GM12891 (cell line): ENCODE data around the gene HLA-DPA1.
"Not testable (repeated sequence)": the region's sequence is repeated elsewhere in the genome, so short reads cannot be mapped to it uniquely, and the experiment has no call there.

Source experiments
- DNase-seq: peaks from one replicate; pipeline ENCODE4 v3.0.0; 2011; ENCODE audit warnings: low spot score; ENCODE audit not compliant: insufficient read length
- FAIRE-seq: peaks from 2 replicates; lab custom pipeline; 2011; peaks lifted over from hg19 to GRCh38; lab: Jason Lieb, UNC
- PAX5 ChIP-seq: IDR thresholded peaks from 2 replicates; pipeline ENCODE4 v1.6.1; 2011; ENCODE audit warnings: low read length, moderate library complexity, mild to moderate bottlenecking; ENCODE audit not compliant: insufficient read depth, severe bottlenecking
- POLR2A ChIP-seq: IDR thresholded peaks from 2 replicates; pipeline ENCODE4 v1.6.1; 2011; ENCODE audit warnings: low read depth, low read length, control low read depth
- POLR2AphosphoS5 ChIP-seq: IDR thresholded peaks from 2 replicates; pipeline ENCODE4 v1.6.1; 2011; ENCODE audit warnings: low read depth, low read length, control low read depth
- POU2F2 ChIP-seq: IDR thresholded peaks from 2 replicates; pipeline ENCODE4 v1.6.1; 2011; ENCODE audit warnings: low read depth, mild to moderate bottlenecking, control low read depth, low read length, moderate library complexity
- SPI1 ChIP-seq: IDR thresholded peaks from 2 replicates; pipeline ENCODE4 v1.6.1; 2011; ENCODE audit warnings: low read depth, low read length, control low read depth
- TAF1 ChIP-seq: IDR thresholded peaks from 2 replicates; pipeline ENCODE4 v1.6.1; 2011; ENCODE audit warnings: low read depth, low read length, control low read depth

The HLA-DPA1 gene

GRCh38 chr6:33065312-33065711, 8.1 kb downstream of the HLA-DPA1 start:
- TF ChIP-seq POU2F2 (no peak), TAF1 (no peak), POLR2AphosphoS5 (peak; percentile 62)
- DNase-seq (no peak), FAIRE-seq (peak; percentile 86)

GRCh38 chr6:33064723-33065122, 8.7 kb downstream of the HLA-DPA1 start:
- DNase-seq (no peak), FAIRE-seq (peak; percentile 54)
- TF ChIP-seq TAF1 (no peak), PAX5 (no peak), SPI1 (no peak), POLR2A (0 out of 2 replicates have a peak, but pooled peaks have one; percentile 7), POU2F2 (no peak)

GRCh38 chr6:33063435-33063834, 10.0 kb downstream of the HLA-DPA1 start:
- DNase-seq, result not testable (repeated sequence)
- FAIRE-seq, result peak; percentile 82
- 0 out of 2 replicates have a peak, but pooled peaks have one; percentile 30 for TF ChIP-seq POU2F2
- TF ChIP-seq POLR2A, result peak; percentile 83
- TF ChIP-seq POLR2AphosphoS5, result peak; percentile 77

GRCh38 chr6:33061987-33062386, 11.5 kb downstream of the HLA-DPA1 start:
- TF ChIP-seq SPI1, result peak; percentile 100
- TF ChIP-seq POU2F2, result no peak
- no peak for TF ChIP-seq POLR2A
- TF ChIP-seq POLR2AphosphoS5, result no peak
- no peak for TF ChIP-seq TAF1
- TF ChIP-seq PAX5, result no peak
- DNase-seq, result peak; percentile 24
- peak; percentile 86 for FAIRE-seq

DNA sequence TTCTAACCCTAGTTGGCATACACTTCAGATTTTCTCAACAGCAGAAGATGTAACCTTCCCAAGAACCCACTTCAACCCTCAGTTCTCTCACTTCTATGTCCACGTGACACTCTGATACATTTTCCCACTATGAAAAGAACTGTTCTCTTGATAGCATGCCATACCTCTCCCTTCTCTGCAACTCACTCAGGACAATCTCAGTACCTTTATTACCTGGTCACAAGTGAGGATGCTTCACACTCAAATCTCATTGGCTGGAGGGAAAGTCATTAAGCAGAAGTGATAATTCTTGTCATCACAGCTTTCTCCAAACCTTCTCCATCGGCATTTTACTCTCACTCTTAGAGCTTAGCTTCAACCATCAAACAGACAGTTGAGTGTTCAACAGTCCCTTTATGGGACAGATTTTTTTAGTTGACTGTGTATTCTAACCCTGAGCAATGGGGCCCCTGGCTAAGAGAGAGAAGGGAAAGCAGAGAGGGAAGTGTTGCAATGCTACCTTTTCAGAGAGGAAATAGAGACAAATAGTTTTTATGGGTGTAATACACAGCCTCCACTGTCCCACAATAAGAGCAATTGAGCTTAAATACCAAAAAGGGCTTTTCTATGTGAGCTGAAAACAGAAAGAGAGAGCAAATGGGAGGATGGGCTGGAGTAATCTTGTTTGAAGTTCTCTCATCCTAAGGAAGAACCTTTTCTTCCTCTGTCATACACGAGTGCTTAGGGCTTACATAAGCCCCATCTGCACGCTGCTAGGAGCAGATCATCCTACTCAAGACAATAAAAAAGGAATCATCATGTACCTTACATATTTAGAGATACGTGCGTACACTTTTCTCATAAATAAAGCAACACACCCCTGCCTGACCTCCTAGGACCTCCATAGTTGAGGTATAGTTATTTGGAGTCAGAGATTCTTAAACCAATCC, 16.0 kb downstream of the HLA-DPA1 start:
- DNase-seq (no peak), FAIRE-seq (peak; percentile 89)
- TF ChIP-seq SPI1 (peak; percentile 72), POLR2AphosphoS5 (peak; percentile 58; the same call in 1 of the 2 replicates), TAF1 (peak; percentile 51; the same call in 1 of the 2 replicates), POU2F2 (0 out of 2 replicates have a peak, but pooled peaks have one; percentile 43), POLR2A (peak; percentile 43; the same call in 1 of the 2 replicates), PAX5 (no peak)

DNA sequence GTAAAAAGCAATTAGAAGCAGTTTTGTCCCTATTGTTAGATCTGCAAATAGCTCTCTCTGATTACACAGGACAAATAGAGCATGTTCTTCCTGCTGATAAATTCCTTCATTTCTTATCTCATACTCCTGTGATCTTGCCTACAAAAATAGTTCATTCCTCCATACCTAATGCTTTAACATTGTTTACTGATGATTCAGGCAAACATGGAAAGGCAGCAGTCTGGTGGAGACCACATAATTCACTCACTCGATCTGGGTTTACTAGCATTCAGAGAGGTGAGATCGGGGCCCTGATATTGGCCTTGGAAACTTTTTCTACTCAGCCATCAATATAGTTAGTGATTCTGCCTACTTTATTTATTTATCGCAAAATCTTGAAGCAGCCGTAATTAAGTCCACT, 20.2 kb downstream of the HLA-DPA1 start:
- TF ChIP-seq POU2F2 (no peak), PAX5 (no peak), TAF1 (no peak), POLR2AphosphoS5 (no peak), SPI1 (no peak)
- FAIRE-seq, result no peak
- no peak for DNase-seq

- DNase-seq (no peak), FAIRE-seq (no peak)
- TF ChIP-seq SPI1 (no peak), TAF1 (no peak), PAX5 (no peak)
Measured at GRCh38 chr6:33052627-33053026, 20.8 kb downstream of the HLA-DPA1 start.

- FAIRE-seq (no peak), DNase-seq (no peak)
- TF ChIP-seq SPI1 (no peak), PAX5 (no peak), TAF1 (no peak), POU2F2 (no peak), POLR2A (no peak), POLR2AphosphoS5 (no peak)
Measured at GRCh38 chr6:33050014-33050810, 23.2 kb downstream of the HLA-DPA1 start.

DNA sequence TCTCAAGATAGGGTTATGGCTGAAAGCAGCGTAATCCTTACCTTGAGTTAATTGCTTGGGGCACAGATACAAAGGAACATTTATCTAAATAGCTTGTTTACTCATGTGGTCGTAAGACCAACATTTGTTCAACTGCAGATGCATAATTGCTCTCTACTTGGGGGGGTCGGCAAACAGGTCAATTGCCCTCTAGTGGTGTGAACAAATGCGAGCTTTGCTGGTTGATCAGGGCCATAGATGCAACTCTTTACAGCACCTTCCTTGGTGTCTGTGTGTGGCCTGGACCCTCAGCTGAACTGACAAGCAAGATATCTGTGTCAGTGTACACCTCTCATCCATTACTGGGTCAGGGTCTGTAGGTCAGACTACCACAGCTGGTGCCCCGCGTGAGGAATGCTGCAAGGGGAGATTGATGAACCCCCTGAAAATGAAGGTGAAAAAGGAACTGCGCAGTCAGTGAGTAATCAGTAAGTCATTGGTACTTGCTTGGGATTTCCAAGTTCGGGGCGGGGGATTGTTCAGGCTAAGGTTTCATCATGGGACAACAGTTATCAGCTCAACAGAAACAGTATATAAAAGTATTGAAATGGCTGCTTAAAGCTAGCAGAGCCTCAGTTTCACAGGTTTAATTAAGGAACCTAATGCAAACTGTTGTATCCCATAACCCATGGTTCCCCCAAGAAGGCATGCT, 24.0 kb downstream of the HLA-DPA1 start:
- FAIRE-seq (peak; percentile 91), DNase-seq (no peak)
- TF ChIP-seq TAF1 (no peak), POU2F2 (no peak), POLR2A (no peak)

GRCh38 chr6:33040157-33040556, 33.3 kb downstream of the HLA-DPA1 start:
- FAIRE-seq (peak; percentile 74), DNase-seq (no peak)
- TF ChIP-seq POU2F2, result peak; percentile 91
- no peak for TF ChIP-seq TAF1
- TF ChIP-seq SPI1, result no peak
- TF ChIP-seq POLR2A, result no peak
- no peak for TF ChIP-seq PAX5
